GM19438 (cell line): Measurements from ENCODE around the gene FAM43A.

Source experiments
- ATAC-seq: cut with Tn5 transposase; IDR thresholded peaks from one replicate; pipeline ENCODE4 v1.9.1; 2021; ENCODE audit warnings: low read depth; ENCODE audit not compliant: unreplicated experiment

The FAM43A gene

GRCh38 chr3:194685718-194686413, at the start of gene FAM43A:
Gene FAM43A (plus strand): TSS chr3:194685883. CDS start chr3:194686827, 944 bp downstream.
- ATAC-seq: no peak

GRCh38 chr3:194637066-194637465, 48.6 kb upstream of the FAM43A start:
- ATAC-seq: no peak

GRCh38 chr3:194637541-194638400, 47.9 kb upstream of the FAM43A start:
- no peak for ATAC-seq

- no peak for ATAC-seq
Measured at GRCh38 chr3:194638991-194639605, 46.6 kb upstream of the FAM43A start.

- no peak for ATAC-seq
Measured at GRCh38 chr3:194640829-194641228, 44.9 kb upstream of the FAM43A start.

- no peak for ATAC-seq
Measured at GRCh38 chr3:194642769-194643168, 42.9 kb upstream of the FAM43A start.

- no peak for ATAC-seq
Measured at GRCh38 chr3:194647747-194648146, 37.9 kb upstream of the FAM43A start.

- peak; percentile 88 for ATAC-seq
Measured at GRCh38 chr3:194654443-194654842, 31.2 kb upstream of the FAM43A start.

GRCh38 chr3:194657439-194657838, 28.2 kb upstream of the FAM43A start:
- ATAC-seq: no peak

GRCh38 chr3:194658477-194659242, 27.0 kb upstream of the FAM43A start:
- ATAC-seq: no peak

- ATAC-seq: no peak
Measured at GRCh38 chr3:194659778-194660177, 25.9 kb upstream of the FAM43A start.

GRCh38 chr3:194661374-194661773, 24.3 kb upstream of the FAM43A start:
- ATAC-seq: no peak

GRCh38 chr3:194661946-194662345, 23.7 kb upstream of the FAM43A start:
- ATAC-seq: no peak

GRCh38 chr3:194664857-194665256, 20.8 kb upstream of the FAM43A start:
- ATAC-seq: no peak

GRCh38 chr3:194667363-194667762, 18.3 kb upstream of the FAM43A start:
- ATAC-seq: no peak

- ATAC-seq: peak; percentile 14
Measured at GRCh38 chr3:194671511-194671899, 14.2 kb upstream of the FAM43A start.

- peak; percentile 89 for ATAC-seq
Measured at GRCh38 chr3:194671900-194672808, 13.5 kb upstream of the FAM43A start, which contains the start of gene LSG1. Gene LSG1 (minus strand): TSS chr3:194672191. CDS start chr3:194672162, 29 bp downstream.

- ATAC-seq: no peak
Measured at GRCh38 chr3:194672876-194673275, 12.8 kb upstream of the FAM43A start.

- ATAC-seq: no peak
Measured at GRCh38 chr3:194673761-194674160, 11.9 kb upstream of the FAM43A start.
